Fibroblast of lung (primary cell): ENCODE results near the gene CCDC85B. TPM values are rescaled to one million over a fixed set of nuclear protein-coding genes. Genes with fewer than 3 reads are reported as not detected.

Experiments
- DNase-seq, 2 donors: peaks; one replicate each; pipeline versions ENCODE4 v3.0.0 to v3.0.0-alpha.2; 2010; ENCODE audit warnings: low read depth in 2 of 2
- H2AFZ ChIP-seq: 2 replicates; pipeline ENCODE4 v1.5.1; 2012; ENCODE audit warnings: low read length, control low read depth, inconsistent platforms
- H3K27ac ChIP-seq: 2 replicates; pipeline ENCODE4 v1.5.1; 2011; ENCODE audit warnings: low read length, control low read depth; ENCODE audit not compliant: insufficient read depth
- H3K27me3 ChIP-seq: 2 replicates; pipeline ENCODE4 v1.5.1; 2011; ENCODE audit warnings: mild to moderate bottlenecking, low read length; ENCODE audit not compliant: control insufficient read depth, insufficient read depth
- H3K36me3 ChIP-seq: 2 replicates; pipeline ENCODE4 v1.5.1; 2011; ENCODE audit warnings: low read length; ENCODE audit not compliant: control insufficient read depth, insufficient read depth
- H3K4me1 ChIP-seq: 2 replicates; pipeline ENCODE4 v1.5.1; 2011; ENCODE audit warnings: low read length; ENCODE audit not compliant: control insufficient read depth, insufficient read depth; ENCODE audit errors: extremely low read depth
- H3K4me2 ChIP-seq: 2 replicates; pipeline ENCODE4 v1.5.1; 2011; ENCODE audit warnings: low read length, control low read depth; ENCODE audit not compliant: insufficient read depth; ENCODE audit errors: extremely low read depth
- H3K4me3 ChIP-seq, 4 experiments: fragments of 200-600 bp in 1 of 4; sonication (generic) in 1 of 4; replicated peaks in 1 of 4; 2 replicates each; pipeline ENCODE4 v1.5.1; 2011 to 2016; ENCODE audit warnings: low read length in 4 of 4, low read depth in 3 of 4, mild to moderate bottlenecking in 3 of 4, control low read depth in 2 of 4, inconsistent platforms in 1 of 4, mixed read lengths in 1 of 4; ENCODE audit not compliant: insufficient read depth in 1 of 4; ENCODE audit errors: control extremely low read depth in 1 of 4
- H3K79me2 ChIP-seq: 2 replicates; pipeline ENCODE4 v1.5.1; 2012; ENCODE audit warnings: mild to moderate bottlenecking, low read length, inconsistent platforms; ENCODE audit not compliant: control insufficient read depth, insufficient read depth
- H3K9ac ChIP-seq: 2 replicates; pipeline ENCODE4 v1.5.1; 2011; ENCODE audit warnings: mild to moderate bottlenecking, low read length, control low read depth; ENCODE audit not compliant: insufficient read depth
- H3K9me3 ChIP-seq: 2 replicates; pipeline ENCODE4 v1.5.1; 2012; ENCODE audit warnings: low read depth, low read length; ENCODE audit not compliant: control insufficient read depth, insufficient read depth
- H4K20me1 ChIP-seq: 2 replicates; pipeline ENCODE4 v1.5.1; 2011; ENCODE audit warnings: low read length; ENCODE audit not compliant: control insufficient read depth, insufficient read depth; ENCODE audit errors: extremely low read depth
- EZH2 ChIP-seq: IDR thresholded peaks from 2 replicates; pipeline ENCODE4 v1.5.1; 2012; ENCODE audit warnings: low read length, control low read depth, mild to moderate bottlenecking; ENCODE audit errors: missing control alignments
- polyA plus RNA-seq, 2 donors: library from polyadenylated mRNA; depleted of rRNA in 1 of 2; stranded (reverse) in 1 of 2; unstranded in 1 of 2; fragments of >200 nt; gene quantifications; 2 replicates each; pipeline ENCODE4 v1.2.1, GENCODE V29; 2011 to 2012; ENCODE audit warnings: missing spikeins in 1 of 2
- total RNA-seq: library from RNA; depleted of rRNA; stranded (reverse); fragments of >200 nt; gene quantifications from 2 replicates; pipeline ENCODE4 v1.2.1, GENCODE V29; 2014
- TF ChIP-seq, protein P1 (sequence below), 2 donors: IDR thresholded peaks in 1 of 2; conservative IDR thresholded peaks in 1 of 2; 1 replicate in 1 of 2; 2 replicates in 1 of 2; pipeline ENCODE4 v1.5.1; 2011 to 2012; ENCODE audit warnings: low read length in 2 of 2, control low read depth in 1 of 2, inconsistent platforms in 1 of 2, low read depth in 1 of 2, mild to moderate bottlenecking in 1 of 2

The CCDC85B gene
- total and polyA plus RNA-seq, 2 donors (not counting 1 experiment from before 2014, with no cell fraction given), result 18.1 to 118 TPM

DNA sequence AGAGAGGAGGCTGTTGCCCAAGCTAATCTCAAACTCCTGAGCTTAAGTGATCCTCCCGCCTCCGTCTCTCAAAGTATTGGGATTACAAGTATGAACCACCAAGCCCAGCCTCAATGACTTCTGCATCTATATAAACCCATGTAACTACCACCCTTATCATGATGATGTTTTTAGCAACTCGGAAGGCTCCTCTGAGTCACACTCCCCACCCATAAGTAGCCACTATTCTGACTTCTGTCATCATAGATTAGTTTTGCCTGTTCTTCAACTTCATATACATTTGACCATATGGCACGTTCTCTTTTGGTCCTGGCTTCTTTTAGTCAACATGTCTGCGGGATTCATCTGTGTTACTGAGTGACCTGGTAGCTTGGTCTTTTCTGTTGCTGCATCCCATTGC lies 16.1 kb downstream of the CCDC85B start:
- Histone ChIP-seq H3K9me3 (no peaks in the 10 kb centered on the region), H3K79me2 (peaks cover 9% of the 10 kb centered on the region), H3K4me1 (peaks cover 31% of the 10 kb centered on the region), H3K9ac (no peak overlapping the region), H4K20me1 (no peaks in the 10 kb centered on the region), H2AFZ (no peak overlapping the region), H3K27ac (peak overlapping the region; percentile 4), H3K36me3 (no peaks in the 10 kb centered on the region), H3K27me3 (no peaks in the 10 kb centered on the region), H3K4me2 (no peak overlapping the region), H3K4me3 (no peak overlapping the region)
- peak in 1 of 2 donors; percentile 55 for DNase-seq
- TF ChIP-seq EZH2, result no peak

DNA sequence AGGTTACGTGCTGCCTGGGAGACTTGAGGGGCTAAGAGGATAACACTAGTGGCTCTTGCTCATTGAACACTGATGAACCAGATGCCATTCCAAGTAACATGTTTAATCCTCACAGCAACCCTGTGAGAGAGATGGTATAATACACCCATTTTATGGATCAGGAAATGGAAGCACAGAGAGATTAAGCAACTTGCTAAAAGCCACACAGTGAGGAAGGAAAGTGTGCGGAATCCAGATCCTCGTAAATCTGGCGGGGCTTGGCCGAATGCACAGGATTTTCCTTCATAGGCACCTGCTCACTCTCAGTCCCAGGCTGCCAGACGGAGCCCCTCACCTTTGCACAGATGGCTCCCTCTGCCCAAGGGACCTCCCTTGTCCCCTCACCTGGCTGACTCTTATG lies 17.4 kb downstream of the CCDC85B start:
- no peak overlapping the region for H2AFZ ChIP-seq
- no peaks in the 10 kb centered on the region for H3K27me3 ChIP-seq
- peaks cover 33% of the 10 kb centered on the region for H3K4me1 ChIP-seq
- no peaks in the 10 kb centered on the region for H3K36me3 ChIP-seq
- no peak overlapping the region for H3K4me3 ChIP-seq
- no peak for DNase-seq
- H3K9ac ChIP-seq, result no peak overlapping the region
- peaks cover 3% of the 10 kb centered on the region for H3K79me2 ChIP-seq
- no peaks in the 10 kb centered on the region for H3K9me3 ChIP-seq
- TF ChIP-seq, protein P1, sequence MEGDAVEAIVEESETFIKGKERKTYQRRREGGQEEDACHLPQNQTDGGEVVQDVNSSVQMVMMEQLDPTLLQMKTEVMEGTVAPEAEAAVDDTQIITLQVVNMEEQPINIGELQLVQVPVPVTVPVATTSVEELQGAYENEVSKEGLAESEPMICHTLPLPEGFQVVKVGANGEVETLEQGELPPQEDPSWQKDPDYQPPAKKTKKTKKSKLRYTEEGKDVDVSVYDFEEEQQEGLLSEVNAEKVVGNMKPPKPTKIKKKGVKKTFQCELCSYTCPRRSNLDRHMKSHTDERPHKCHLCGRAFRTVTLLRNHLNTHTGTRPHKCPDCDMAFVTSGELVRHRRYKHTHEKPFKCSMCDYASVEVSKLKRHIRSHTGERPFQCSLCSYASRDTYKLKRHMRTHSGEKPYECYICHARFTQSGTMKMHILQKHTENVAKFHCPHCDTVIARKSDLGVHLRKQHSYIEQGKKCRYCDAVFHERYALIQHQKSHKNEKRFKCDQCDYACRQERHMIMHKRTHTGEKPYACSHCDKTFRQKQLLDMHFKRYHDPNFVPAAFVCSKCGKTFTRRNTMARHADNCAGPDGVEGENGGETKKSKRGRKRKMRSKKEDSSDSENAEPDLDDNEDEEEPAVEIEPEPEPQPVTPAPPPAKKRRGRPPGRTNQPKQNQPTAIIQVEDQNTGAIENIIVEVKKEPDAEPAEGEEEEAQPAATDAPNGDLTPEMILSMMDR (conservative IDR thresholded peaks at IDR 0.05 in 1 of 2, IDR thresholded peaks at IDR 0.05 in 1 of 2; ENCODE audit: low read depth in 1 of 2, low read length in 2 of 2), result no peak
- no peak for TF ChIP-seq EZH2
- no peaks in the 10 kb centered on the region for H4K20me1 ChIP-seq
- no peak overlapping the region for H3K27ac ChIP-seq
- H3K4me2 ChIP-seq, result no peak overlapping the region

DNA sequence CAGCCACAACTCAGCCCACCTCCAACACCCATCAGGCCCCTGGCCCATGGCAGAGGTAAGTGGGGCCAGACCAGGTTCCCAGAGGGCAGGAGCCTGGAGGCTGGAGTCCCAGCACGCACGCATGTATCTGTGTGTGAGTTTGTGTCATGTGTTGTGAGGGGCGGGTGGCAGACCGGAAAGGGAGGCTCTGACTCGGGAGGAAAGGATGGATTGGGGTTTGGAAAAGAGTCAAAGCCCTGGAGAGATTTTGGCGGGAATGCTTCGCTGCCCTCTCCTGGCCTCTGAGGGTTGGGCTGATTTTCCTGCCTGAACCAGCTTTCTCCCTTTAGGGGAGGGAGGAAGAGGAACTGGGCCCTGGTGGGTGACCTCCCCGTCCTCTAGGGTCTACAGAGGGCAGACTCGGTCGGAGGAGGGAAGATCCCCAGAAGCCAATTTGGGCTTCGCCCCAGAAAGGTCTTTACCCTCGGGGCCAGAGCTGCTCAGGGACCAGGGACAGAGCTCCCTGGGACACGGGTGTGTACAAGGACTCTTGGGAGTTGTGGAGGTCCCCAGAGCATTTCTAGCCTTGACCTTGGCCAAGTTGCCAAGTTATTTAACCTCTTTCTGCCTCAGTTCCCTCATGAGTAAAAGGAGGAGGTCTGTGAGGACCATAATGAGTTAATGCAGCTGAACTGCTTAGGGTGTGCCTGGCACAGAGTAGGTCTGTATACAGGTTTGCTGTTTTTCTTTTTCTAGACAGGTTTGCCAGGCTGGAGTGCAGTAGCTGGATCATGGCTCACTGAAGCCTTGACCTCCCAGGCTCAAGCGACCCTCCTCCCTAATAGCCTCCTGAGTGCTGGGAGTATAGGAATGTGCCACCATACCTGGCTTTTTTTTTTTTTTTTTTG lies 21.5 kb downstream of the CCDC85B start:
- Histone ChIP-seq H3K36me3 (peaks cover 3% of the 10 kb centered on the region), H4K20me1 (no peaks in the 10 kb centered on the region), H3K27me3 (no peaks in the 10 kb centered on the region), H3K27ac (peak overlapping the region; percentile 99), H3K9ac (peak overlapping the region; percentile 45), H3K4me1 (peaks cover 52% of the 10 kb centered on the region), H3K9me3 (no peaks in the 10 kb centered on the region), H3K4me3 (no peak overlapping the region), H3K79me2 (peaks cover 30% of the 10 kb centered on the region), H2AFZ (no peak overlapping the region), H3K4me2 (peak overlapping the region; percentile 8)
- DNase-seq, result peak; percentile 73 to 84
- no peak for TF ChIP-seq EZH2
- TF ChIP-seq, protein P1 (conservative IDR thresholded peaks at IDR 0.05 in 1 of 2, IDR thresholded peaks at IDR 0.05 in 1 of 2; ENCODE audit: low read depth in 1 of 2, low read length in 2 of 2), result peak in 1 of 2 donors; percentile 25
